ENCODE results near the gene KCNG2.
A peak's percentile ranks its signal among the peaks of the same experiment; 100 is the strongest.

Gene KCNG2

GRCh38 chr18:79937103-79937860, 139.5 kb downstream of the KCNG2 start:
- DNase-seq, result no peak

GRCh38 chr18:79938196-79938595, 140.5 kb downstream of the KCNG2 start:
- no peak for DNase-seq

GRCh38 chr18:79939096-79939495, 141.4 kb downstream of the KCNG2 start:
- DNase-seq, result no peak

GRCh38 chr18:79940126-79940813, 142.5 kb downstream of the KCNG2 start:
- no peak for DNase-seq

GRCh38 chr18:79940814-79941472, 143.2 kb downstream of the KCNG2 start:
- DNase-seq, result no peak

GRCh38 chr18:79941473-79942119, 143.9 kb downstream of the KCNG2 start:
- DNase-seq, result peak in 18 of 51 donors; percentile 26 to 83 (median 45)

GRCh38 chr18:79942211-79942610, 144.5 kb downstream of the KCNG2 start:
- no peak for DNase-seq

GRCh38 chr18:79942786-79943607, 145.3 kb downstream of the KCNG2 start:
- no peak for DNase-seq

GRCh38 chr18:79943608-79944125, 145.9 kb downstream of the KCNG2 start:
- no peak for DNase-seq

- no peak for DNase-seq
Measured at GRCh38 chr18:79944126-79944731, 146.5 kb downstream of the KCNG2 start.

GRCh38 chr18:79944746-79945117, 147.0 kb downstream of the KCNG2 start:
- DNase-seq, result no peak

- no peak for DNase-seq
Measured at GRCh38 chr18:79945118-79946042, 147.6 kb downstream of the KCNG2 start.

GRCh38 chr18:79947054-79947755, 149.5 kb downstream of the KCNG2 start:
- DNase-seq, result no peak

- DNase-seq, result no peak
Measured at GRCh38 chr18:79947881-79948610, 150.3 kb downstream of the KCNG2 start.

GRCh38 chr18:79948719-79949411, 151.1 kb downstream of the KCNG2 start:
- DNase-seq, result no peak

Data from hypothalamus (tissue), 51 donors.